ENCODE results near the gene NOC4L.

DNA sequence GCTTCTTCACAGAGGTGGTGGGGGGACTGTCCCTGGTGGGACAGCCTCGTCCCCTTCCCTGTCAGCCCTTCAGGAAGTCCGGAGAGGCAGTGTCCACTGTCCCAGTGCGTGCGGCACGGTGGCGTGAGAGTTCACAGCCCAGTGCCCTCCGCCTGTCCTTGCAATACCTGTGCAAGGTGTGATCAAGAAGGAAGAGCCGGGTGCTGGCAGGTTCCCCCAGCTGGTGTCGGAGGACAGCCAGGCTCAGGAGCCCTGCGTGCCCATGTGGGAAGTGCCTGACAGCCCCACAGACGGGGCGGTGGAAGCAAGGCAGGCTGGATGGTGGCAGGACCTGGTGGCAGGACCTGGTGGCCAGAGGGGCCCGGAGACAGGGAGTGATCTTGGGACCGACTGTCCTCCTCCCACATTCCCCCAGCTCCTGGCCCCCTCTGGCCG lies 16.4 kb downstream of the NOC4L start:
- TF ChIP-seq CTCF (IDR thresholded peaks at IDR 0.05; ENCODE audit: insufficient read depth, low read length, poor library complexity, severe bottlenecking) (no peak), EZH2phosphoT487 (conservative IDR thresholded peaks at IDR 0.05; ENCODE audit: low read length) (no peak)

All from SU-DHL-6 (cell line).